Medulla oblongata (tissue), 1 donor: ENCODE data around the gene RPL18.
A peak's percentile ranks its signal among the peaks of the same experiment; 100 is the strongest.

Experiments used
- DNase-seq: peaks from one replicate; pipeline ENCODE4 v3.0.0-alpha.2; 2015; ENCODE audit errors: extremely low spot score

RPL18 gene

GRCh38 chr19:48614436-48615230 is 4.3 kb downstream of the RPL18 start, which contains the start of gene FAM83E:
FAM83E (minus strand) TSS chr19:48615076; CDS start chr19:48613372, 1,704 bp downstream.
- DNase-seq, result no peak

- DNase-seq, result no peak
Measured at GRCh38 chr19:48613852-48614435, 5.0 kb downstream of the RPL18 start.

- no peak for DNase-seq
Measured at GRCh38 chr19:48613024-48613851, 5.7 kb downstream of the RPL18 start.

GRCh38 chr19:48611872-48612271 is 7.1 kb downstream of the RPL18 start:
- no peak for DNase-seq

- no peak for DNase-seq
Measured at GRCh38 chr19:48609571-48610108, 9.3 kb downstream of the RPL18 start.

- DNase-seq, result peak; percentile 73
Measured at GRCh38 chr19:48608798-48609263, 10.1 kb downstream of the RPL18 start.

- DNase-seq, result no peak
Measured at GRCh38 chr19:48607359-48607755, 11.6 kb downstream of the RPL18 start.

- no peak for DNase-seq
Measured at GRCh38 chr19:48606463-48607358, 12.3 kb downstream of the RPL18 start, which contains the start of gene SPACA4. SPACA4 (plus strand) TSS chr19:48606742; CDS start chr19:48606979, 237 bp downstream.

GRCh38 chr19:48603850-48604249 is 15.1 kb downstream of the RPL18 start:
- DNase-seq, result no peak

- no peak for DNase-seq
Measured at GRCh38 chr19:48603449-48603848, 15.5 kb downstream of the RPL18 start.

- DNase-seq, result no peak
Measured at GRCh38 chr19:48603001-48603400, 16.0 kb downstream of the RPL18 start.

- no peak for DNase-seq
Measured at GRCh38 chr19:48600679-48601417, 18.1 kb downstream of the RPL18 start.

GRCh38 chr19:48598996-48599700 is 19.8 kb downstream of the RPL18 start:
- no peak for DNase-seq

GRCh38 chr19:48596679-48597465 is 22.1 kb downstream of the RPL18 start:
- no peak for DNase-seq

GRCh38 chr19:48596237-48596636 is 22.7 kb downstream of the RPL18 start:
- DNase-seq, result no peak

GRCh38 chr19:48595833-48596232 is 23.1 kb downstream of the RPL18 start:
- DNase-seq, result no peak

- DNase-seq, result no peak
Measured at GRCh38 chr19:48595171-48595570, 23.8 kb downstream of the RPL18 start.

- no peak for DNase-seq
Measured at GRCh38 chr19:48591021-48591420, 28.0 kb downstream of the RPL18 start.
